ENCODE results near the gene DPT. TPM values are rescaled to one million over a fixed set of nuclear protein-coding genes. Genes with fewer than 3 reads are reported as not detected.
"Not testable (repeated sequence)": the region's sequence is repeated elsewhere in the genome, so short reads cannot be mapped to it uniquely, and the experiment has no call there.

The DPT gene
- 10 to 100 TPM in 1 of 2 donors, 1 to 10 TPM in 1; 4.7 to 15.4 TPM for total RNA-seq

- TF ChIP-seq POLR2A (IDR thresholded peaks at IDR 0.05), result no peak
- TF ChIP-seq CTCF (IDR thresholded peaks at IDR 0.05), result no peak
- no peak for TF ChIP-seq POLR2AphosphoS5 (IDR thresholded peaks at IDR 0.05)
- DNase-seq (ENCODE audit: low spot score), result no peak
- 75% methylated on average over 14 of the region's 14 CpGs for WGBS
- H3K9me3 ChIP-seq, result no peaks in the 10 kb centered on the region
- intact Hi-C loops (cut with DNase I), result no loop called here
- no peaks in the 10 kb centered on the region for H3K27me3 ChIP-seq (replicated peaks; ENCODE audit: insufficient read depth)
- no peaks in the 10 kb centered on the region for H3K4me1 ChIP-seq (replicated peaks)
- H3K4me3 ChIP-seq, result no peak within 1 kb of the TSS
- no peaks in the 10 kb centered on the region for H3K36me3 ChIP-seq
- no peak within 1 kb of the TSS for H3K27ac ChIP-seq
Measured at GRCh38 chr1:168728473-168729404, at the start of gene DPT. DPT (minus strand) TSS chr1:168729206; CDS start chr1:168729174, 32 bp downstream.

- H3K36me3 ChIP-seq, result no peaks in the 10 kb centered on the region
- WGBS, result 95% methylated on average over 3 of the region's 3 CpGs
- TF ChIP-seq POLR2A (IDR thresholded peaks at IDR 0.05), result no peak
- H3K4me3 ChIP-seq, result no peak overlapping the region
- no peaks in the 10 kb centered on the region for H3K9me3 ChIP-seq
- no peaks in the 10 kb centered on the region for H3K4me1 ChIP-seq (replicated peaks)
- no peaks in the 10 kb centered on the region for H3K27me3 ChIP-seq (replicated peaks; ENCODE audit: insufficient read depth)
- H3K27ac ChIP-seq, result no peak overlapping the region
- intact Hi-C loops (cut with DNase I), result no loop called here
- no peak for DNase-seq (ENCODE audit: low spot score)
Measured at GRCh38 chr1:168775366-168775765, 46.4 kb upstream of the DPT start.

- TF ChIP-seq POLR2A (IDR thresholded peaks at IDR 0.05) (no peak), CTCF (IDR thresholded peaks at IDR 0.05) (no peak), POLR2AphosphoS5 (IDR thresholded peaks at IDR 0.05) (no peak)
- H3K27ac ChIP-seq, result no peak overlapping the region
- no peak for DNase-seq (ENCODE audit: low spot score)
- no peaks in the 10 kb centered on the region for H3K9me3 ChIP-seq
- 95% methylated on average over 1 of the region's 1 CpG for WGBS
- intact Hi-C loops (cut with DNase I), result no loop called here
- H3K27me3 ChIP-seq (replicated peaks; ENCODE audit: insufficient read depth), result no peaks in the 10 kb centered on the region
- H3K36me3 ChIP-seq, result no peaks in the 10 kb centered on the region
- H3K4me1 ChIP-seq (replicated peaks), result no peaks in the 10 kb centered on the region
- no peak overlapping the region for H3K4me3 ChIP-seq
Measured at GRCh38 chr1:168774241-168774640, 45.2 kb upstream of the DPT start.

GRCh38 chr1:168772428-168773060 lies 43.5 kb upstream of the DPT start:
- Histone ChIP-seq H3K27me3 (replicated peaks; ENCODE audit: insufficient read depth) (no peaks in the 10 kb centered on the region), H3K4me3 (no peak overlapping the region), H3K4me1 (replicated peaks) (no peaks in the 10 kb centered on the region), H3K9me3 (no peaks in the 10 kb centered on the region), H3K27ac (no peak overlapping the region), H3K36me3 (no peaks in the 10 kb centered on the region)
- no peak for DNase-seq (ENCODE audit: low spot score)
- TF ChIP-seq POLR2A (IDR thresholded peaks at IDR 0.05), result no peak
- TF ChIP-seq CTCF (IDR thresholded peaks at IDR 0.05), result no peak
- no peak for TF ChIP-seq POLR2AphosphoS5 (IDR thresholded peaks at IDR 0.05)
- WGBS, result 69% methylated on average over 2 of the region's 2 CpGs
- intact Hi-C loops (cut with DNase I), result no loop called here

GRCh38 chr1:168771104-168771630 lies 42.2 kb upstream of the DPT start:
- Histone ChIP-seq H3K4me3 (no peak overlapping the region), H3K27ac (no peak overlapping the region), H3K27me3 (replicated peaks; ENCODE audit: insufficient read depth) (no peaks in the 10 kb centered on the region), H3K9me3 (no peaks in the 10 kb centered on the region), H3K36me3 (no peaks in the 10 kb centered on the region), H3K4me1 (replicated peaks) (no peaks in the 10 kb centered on the region)
- no peak for DNase-seq (ENCODE audit: low spot score)
- 61% methylated on average over 4 of the region's 4 CpGs for WGBS
- intact Hi-C loops (cut with DNase I), result no loop called here
- TF ChIP-seq POLR2AphosphoS5 (IDR thresholded peaks at IDR 0.05) (no peak), CTCF (IDR thresholded peaks at IDR 0.05) (no peak), POLR2A (IDR thresholded peaks at IDR 0.05) (no peak)

GRCh38 chr1:168769893-168770292 lies 40.9 kb upstream of the DPT start:
- DNase-seq (ENCODE audit: low spot score); intact Hi-C loops (cut with DNase I); H3K4me3 ChIP-seq; H3K9me3 ChIP-seq; H3K4me1 ChIP-seq (replicated peaks); H3K27ac ChIP-seq; H3K36me3 ChIP-seq; H3K27me3 ChIP-seq (replicated peaks; ENCODE audit: insufficient read depth): not testable (repeated sequence)
- 98% methylated on average over 3 of the region's 3 CpGs for WGBS

Measured in prostate gland (tissue), 2 donors.